HG02970 (cell line): ENCODE data around the gene DEFB116.
"Not testable (repeated sequence)": the region's sequence is repeated elsewhere in the genome, so short reads cannot be mapped to it uniquely, and the experiment has no call there.

Source experiments
- ATAC-seq: cut with Tn5 transposase; IDR thresholded peaks from one replicate; pipeline ENCODE4 v1.9.1; 2021; ENCODE audit warnings: mild to moderate bottlenecking, moderate library complexity, moderate number of reproducible peaks; ENCODE audit not compliant: unreplicated experiment, low FRiP score

Gene DEFB116, protein sequence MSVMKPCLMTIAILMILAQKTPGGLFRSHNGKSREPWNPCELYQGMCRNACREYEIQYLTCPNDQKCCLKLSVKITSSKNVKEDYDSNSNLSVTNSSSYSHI

DNA sequence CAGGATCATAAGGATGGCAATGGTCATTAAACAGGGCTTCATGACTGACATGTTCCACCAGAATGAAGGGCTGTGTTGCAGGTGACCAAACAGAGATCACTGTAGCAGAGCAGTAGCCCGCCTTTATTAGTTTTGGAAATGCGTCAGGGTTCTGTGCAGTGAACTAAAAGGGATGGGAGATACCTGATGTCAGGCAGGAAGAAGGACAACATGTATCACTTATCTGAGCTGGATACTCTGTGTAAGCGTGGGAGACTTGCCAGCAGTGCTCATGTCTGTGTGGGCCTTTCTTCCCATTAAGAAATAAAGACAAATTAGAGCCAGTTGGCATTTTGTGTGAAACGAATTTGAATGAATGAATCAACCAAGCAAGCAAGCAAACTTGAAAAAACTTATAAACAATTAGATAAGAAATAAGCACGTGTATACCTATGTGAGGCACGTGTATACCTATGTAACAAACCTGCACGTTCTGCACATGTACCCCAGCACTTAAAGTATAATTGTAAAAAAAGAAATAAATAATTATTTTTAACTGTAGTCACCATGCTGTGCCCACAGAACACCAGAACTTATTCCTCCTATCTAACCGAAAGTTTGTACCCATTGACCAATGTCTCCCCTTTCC lies at the start of gene DEFB116:
Gene DEFB116 (minus strand): TSS at position 51 of the 628 bp plus-strand sequence. CDS start 0 bp downstream, at position 51.
- no peak for ATAC-seq

DNA sequence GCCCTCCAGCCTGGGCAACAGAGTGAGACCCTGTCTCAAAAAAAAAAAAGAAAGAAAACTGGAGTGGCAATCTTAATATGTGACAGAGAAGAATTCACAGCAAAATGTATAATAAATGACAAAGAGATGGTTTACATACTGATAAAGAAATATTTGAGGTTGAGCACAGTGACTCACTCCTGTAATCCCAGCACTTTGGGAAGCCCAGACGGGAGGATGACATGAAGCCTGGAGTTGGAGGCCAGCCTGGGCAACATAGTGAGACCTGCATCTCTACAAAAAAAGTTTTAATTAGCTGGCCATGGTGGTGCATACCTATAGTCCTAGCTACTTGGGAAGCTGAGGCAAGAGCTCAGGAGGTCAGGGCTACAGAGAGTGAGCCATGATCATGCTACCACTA lies 47.6 kb upstream of the DEFB116 start:
- no peak for ATAC-seq

DNA sequence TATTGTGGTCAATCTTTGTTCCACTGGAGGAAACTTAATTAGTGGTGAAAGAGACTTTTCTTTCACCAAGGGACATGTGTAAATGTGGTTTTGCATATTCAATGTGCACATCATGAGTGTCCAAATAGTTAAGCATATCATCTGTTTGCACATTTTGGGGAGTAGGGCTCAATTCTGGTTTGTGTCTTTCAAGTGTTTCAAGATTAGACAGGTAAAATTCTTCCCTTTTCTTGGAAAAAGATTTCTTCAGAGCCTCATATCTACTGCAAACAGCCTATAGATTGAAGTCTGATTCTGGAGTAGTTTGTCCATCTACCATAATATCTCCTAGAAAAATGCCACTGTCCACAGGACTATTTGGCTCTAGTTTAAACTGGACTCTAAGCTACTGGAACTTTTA lies 33.1 kb upstream of the DEFB116 start:
- ATAC-seq: no peak

DNA sequence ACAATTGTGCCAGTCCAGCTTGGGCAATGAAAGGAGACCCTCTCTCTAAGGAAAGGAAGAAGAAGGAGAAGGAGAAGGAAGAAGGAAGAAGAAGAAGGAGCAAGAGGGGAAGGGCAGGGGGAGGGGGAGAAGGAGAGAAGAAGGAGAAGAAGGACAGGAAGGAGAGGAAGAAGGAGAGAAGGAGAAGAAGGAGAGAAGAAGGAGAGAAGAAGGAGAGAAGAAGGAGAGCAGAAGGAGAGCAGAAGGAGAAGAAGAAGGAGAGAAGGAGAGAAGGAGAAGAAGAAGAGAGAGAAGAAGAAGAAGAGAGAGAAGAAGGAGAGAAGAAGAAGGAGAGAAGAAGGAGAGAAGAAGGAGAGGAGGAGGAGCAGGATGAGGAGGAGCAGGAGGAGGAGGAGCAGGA lies 22.5 kb upstream of the DEFB116 start:
- ATAC-seq: no peak

DNA sequence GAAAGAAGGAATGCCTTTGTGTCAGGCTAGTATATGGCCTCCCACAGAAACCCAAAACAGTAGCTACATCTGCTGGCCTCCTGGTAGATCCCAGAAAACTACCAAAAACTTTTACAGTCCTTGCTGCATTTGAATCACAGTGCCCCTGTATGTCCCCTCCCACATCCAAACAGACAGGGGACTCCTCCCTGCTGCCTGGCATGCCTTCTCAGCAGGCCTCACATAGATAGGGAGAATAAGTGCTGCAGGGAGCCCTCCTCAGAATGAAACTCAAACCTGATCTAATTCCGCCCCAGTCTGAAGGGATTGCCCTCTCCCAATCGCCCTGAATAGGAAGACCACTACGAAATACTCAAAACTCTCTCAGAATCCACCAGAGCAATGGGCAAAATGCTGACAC lies 14.1 kb upstream of the DEFB116 start:
- no peak for ATAC-seq

DNA sequence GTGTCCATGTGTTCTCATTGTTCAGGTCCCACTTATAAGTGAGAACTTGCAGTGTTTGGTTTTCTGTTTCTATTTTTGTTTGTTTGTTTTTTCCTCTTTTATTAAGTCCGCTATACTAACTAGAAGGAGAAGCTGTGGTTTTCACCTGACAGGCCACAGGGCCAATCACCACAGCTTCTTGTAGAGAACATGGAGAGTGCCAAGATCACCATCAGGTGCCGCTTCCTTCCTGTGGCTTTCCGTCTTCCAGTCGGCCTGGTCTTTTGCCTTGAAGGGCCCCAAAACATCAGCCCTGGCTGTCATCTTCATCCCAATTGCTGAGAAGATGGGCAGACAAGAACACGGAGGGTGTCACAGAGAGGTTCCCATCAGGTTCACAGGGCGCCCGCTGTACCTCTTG lies 23.4 kb downstream of the DEFB116 start:
- not testable (repeated sequence) for ATAC-seq

DNA sequence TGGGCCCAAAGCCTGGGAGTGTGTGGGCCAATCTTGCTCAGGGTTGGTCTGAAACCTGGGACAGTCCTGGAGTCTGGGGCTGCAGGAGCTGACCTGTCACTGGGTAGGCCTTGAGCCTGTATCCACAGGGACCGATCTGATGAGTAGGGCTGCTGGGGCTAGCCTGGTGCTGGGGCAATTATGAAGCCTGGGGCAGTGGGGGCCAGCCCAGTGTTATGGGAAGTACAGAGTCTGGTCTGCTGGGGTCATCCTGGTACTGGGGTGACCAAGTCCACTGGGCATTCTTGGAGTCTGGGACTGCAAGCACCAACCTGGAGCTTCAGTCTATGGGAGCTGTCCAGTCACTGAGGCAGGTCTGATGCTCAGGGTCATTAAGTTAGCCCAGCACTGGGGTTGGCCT lies 30.2 kb downstream of the DEFB116 start:
- ATAC-seq: no peak

DNA sequence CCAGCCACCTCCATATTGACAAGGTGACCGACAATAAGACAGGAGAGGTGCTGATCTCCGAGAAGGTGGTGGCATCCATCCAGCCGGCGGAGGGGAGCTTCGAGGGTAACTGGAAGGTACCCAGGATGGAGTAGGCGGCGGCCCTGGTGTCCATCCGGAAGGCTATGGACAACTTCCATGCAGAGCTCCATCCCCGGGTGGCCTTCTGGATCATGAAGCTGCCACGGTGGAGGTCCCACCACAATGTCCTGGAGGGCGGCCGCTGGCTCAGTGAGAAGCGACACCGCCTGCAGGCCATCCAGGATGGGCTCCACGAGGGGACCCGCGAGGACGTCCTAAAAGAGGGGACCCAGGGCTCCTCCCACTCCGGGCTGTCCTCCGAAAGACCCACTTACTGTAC lies 33.9 kb downstream of the DEFB116 start:
- no peak for ATAC-seq

DNA sequence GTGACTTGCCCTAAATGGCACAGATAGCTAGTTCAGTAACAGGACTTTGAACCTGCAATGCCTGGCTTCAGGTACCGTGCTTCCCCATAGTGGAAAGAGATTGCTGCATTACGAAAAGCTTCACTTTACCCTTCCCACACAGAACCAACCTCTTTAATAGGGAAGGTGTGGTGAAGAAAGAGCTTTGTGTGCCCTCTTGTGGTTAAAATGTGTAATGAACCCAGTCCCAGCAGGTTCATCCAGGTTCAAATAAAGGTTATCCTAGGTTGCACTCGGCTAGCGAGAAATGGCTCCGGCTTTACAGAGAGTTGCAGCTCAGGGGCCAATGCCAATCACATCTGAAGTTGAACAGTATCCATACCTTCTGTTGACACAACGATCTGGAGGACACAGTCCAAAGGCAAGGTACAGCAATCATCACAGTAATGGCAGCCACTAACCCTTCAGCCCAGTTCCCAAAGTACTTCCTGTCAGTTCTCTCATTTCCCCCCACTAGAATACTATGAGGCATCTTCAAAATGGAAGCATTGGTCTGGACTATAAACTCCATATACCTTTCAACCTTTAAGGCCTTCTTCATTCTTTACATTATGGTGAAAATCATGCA lies 48.0 kb downstream of the DEFB116 start:
- no peak for ATAC-seq

DNA sequence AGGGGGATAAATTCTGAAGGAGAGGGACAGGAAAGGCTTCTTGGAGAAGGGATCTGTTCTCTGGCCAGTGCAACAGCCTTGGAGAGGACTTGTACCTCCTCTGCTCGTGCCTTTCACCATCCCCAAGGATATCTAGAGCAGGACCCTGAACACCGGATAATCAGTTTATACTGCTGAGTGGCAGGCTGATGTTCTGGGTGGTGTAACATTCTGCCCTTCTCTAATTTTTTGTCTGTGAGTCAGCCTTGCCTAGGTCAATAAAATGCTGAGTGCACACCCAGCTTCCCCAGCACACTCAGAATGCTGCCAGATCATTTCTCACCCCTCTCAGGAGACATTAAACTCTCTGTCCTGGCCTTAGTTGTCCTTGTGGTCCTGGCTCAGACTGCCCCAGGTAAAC lies 51.0 kb downstream of the DEFB116 start, which contains the start of gene DEFB115:
Gene DEFB115 (plus strand): TSS at position 301 of the 400 bp plus-strand sequence. CDS start 0 bp downstream, at position 301.
- ATAC-seq: no peak

DNA sequence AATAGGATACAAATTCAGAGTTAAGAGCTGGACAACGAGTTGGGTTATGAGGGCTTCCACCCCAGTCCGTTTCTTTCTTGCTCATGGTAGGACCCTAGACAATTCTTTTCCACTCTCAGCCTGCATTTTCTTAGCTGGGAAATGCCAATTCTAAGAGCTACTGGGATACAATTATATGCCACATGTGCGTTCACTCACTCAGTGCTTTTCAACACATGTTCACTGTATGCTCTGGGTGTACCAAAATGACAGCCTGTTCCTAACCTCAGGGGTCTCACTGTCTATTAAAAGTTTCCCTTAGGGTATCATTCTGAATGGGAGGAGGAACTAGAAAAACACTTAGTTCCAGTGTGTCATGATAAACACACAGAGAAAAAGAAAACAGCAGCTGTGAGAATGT lies 51.4 kb downstream of the DEFB116 start:
- ATAC-seq: no peak
